Upper lobe of left lung (tissue), 4 donors: ENCODE measurements around the gene POLN.
A peak's percentile ranks its signal among the peaks of the same experiment; 100 is the strongest.

Experiments used
- POLR2A ChIP-seq, 4 donors: fragments of 450-650 bp; IDR thresholded peaks; one replicate each; pipeline ENCODE4 v1.5.1; 2016 to 2017; ENCODE audit warnings: antibody characterized with exemption in 4 of 4, mild to moderate bottlenecking in 2 of 4
- TF ChIP-seq, protein P1 (sequence below), 6 experiments: fragments of 450-650 bp in 4 of 6; fragments of 200-600 bp in 2 of 6; sonication (generic) in 2 of 6; IDR thresholded peaks; one replicate each; pipeline ENCODE4 v1.5.1; 2016 to 2019; ENCODE audit warnings: antibody characterized with exemption in 6 of 6

DNA sequence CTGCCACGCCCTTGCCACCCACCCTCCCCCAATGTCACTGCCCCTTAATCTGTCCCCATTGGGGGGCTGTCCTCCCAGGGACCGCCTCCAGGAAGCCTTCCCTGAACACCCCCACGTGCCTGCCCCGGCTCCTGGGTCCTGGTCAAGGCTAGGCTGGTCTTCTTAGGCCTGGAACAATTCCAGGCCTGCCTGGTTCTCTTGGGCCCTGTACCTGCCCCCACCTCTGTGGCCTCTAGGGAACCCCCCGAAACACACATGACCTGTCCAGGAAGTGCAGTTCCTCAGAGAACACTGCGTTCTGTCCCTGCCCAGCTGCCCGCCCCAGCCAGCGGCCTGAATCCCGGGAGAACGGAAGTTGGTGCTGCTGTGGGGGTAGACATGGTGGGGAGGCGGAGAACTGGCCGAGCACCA lies 14.9 kb upstream of the POLN start:
- TF ChIP-seq POLR2A (IDR thresholded peaks at IDR 0.05): no peak
- TF ChIP-seq, protein P1, sequence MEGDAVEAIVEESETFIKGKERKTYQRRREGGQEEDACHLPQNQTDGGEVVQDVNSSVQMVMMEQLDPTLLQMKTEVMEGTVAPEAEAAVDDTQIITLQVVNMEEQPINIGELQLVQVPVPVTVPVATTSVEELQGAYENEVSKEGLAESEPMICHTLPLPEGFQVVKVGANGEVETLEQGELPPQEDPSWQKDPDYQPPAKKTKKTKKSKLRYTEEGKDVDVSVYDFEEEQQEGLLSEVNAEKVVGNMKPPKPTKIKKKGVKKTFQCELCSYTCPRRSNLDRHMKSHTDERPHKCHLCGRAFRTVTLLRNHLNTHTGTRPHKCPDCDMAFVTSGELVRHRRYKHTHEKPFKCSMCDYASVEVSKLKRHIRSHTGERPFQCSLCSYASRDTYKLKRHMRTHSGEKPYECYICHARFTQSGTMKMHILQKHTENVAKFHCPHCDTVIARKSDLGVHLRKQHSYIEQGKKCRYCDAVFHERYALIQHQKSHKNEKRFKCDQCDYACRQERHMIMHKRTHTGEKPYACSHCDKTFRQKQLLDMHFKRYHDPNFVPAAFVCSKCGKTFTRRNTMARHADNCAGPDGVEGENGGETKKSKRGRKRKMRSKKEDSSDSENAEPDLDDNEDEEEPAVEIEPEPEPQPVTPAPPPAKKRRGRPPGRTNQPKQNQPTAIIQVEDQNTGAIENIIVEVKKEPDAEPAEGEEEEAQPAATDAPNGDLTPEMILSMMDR (IDR thresholded peaks at IDR 0.05): peak in 1 of 6 experiments; percentile 27
